Measurements from ENCODE around the gene LEP.

DNA sequence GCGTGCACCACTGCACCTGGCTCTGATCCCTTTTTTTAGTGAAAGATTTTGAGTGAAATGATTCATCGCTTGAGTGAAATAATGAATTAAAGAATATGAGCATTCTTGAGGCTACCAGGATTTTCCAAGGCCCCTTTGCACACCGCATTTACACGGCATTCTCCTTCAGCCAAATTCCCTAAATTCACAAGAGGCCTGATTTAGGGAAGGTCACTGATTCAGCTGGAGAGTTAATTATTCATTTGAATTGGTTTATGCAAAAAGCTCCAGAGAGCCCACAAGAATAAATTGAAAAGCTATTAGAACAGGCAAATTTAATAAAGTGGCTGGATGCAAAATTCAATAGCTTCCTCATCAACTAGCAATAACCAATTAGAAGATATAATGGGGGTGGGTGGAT is 46.5 kb downstream of the LEP start:
- TF ChIP-seq NR2F2 (IDR thresholded peaks at IDR 0.05), result no peak
- no peak for TF ChIP-seq HNF4A (conservative IDR thresholded peaks at IDR 0.05)
- no peak for TF ChIP-seq SP1 (IDR thresholded peaks at IDR 0.05)
- TF ChIP-seq, protein P1, sequence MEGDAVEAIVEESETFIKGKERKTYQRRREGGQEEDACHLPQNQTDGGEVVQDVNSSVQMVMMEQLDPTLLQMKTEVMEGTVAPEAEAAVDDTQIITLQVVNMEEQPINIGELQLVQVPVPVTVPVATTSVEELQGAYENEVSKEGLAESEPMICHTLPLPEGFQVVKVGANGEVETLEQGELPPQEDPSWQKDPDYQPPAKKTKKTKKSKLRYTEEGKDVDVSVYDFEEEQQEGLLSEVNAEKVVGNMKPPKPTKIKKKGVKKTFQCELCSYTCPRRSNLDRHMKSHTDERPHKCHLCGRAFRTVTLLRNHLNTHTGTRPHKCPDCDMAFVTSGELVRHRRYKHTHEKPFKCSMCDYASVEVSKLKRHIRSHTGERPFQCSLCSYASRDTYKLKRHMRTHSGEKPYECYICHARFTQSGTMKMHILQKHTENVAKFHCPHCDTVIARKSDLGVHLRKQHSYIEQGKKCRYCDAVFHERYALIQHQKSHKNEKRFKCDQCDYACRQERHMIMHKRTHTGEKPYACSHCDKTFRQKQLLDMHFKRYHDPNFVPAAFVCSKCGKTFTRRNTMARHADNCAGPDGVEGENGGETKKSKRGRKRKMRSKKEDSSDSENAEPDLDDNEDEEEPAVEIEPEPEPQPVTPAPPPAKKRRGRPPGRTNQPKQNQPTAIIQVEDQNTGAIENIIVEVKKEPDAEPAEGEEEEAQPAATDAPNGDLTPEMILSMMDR (IDR thresholded peaks at IDR 0.05; ENCODE audit: low read depth, low read length, missing input control), result no peak
- TF ChIP-seq YY1 (IDR thresholded peaks at IDR 0.05), result no peak
- no peak for TF ChIP-seq TAF1 (conservative IDR thresholded peaks at IDR 0.05)
- no peak for TF ChIP-seq EGR1 (IDR thresholded peaks at IDR 0.05; ENCODE audit: low read depth in 2 of 2)
- TF ChIP-seq JUND (IDR thresholded peaks at IDR 0.05), result no peak
- TF ChIP-seq RAD21 (IDR thresholded peaks at IDR 0.05), result no peak
- TF ChIP-seq, protein P2, sequence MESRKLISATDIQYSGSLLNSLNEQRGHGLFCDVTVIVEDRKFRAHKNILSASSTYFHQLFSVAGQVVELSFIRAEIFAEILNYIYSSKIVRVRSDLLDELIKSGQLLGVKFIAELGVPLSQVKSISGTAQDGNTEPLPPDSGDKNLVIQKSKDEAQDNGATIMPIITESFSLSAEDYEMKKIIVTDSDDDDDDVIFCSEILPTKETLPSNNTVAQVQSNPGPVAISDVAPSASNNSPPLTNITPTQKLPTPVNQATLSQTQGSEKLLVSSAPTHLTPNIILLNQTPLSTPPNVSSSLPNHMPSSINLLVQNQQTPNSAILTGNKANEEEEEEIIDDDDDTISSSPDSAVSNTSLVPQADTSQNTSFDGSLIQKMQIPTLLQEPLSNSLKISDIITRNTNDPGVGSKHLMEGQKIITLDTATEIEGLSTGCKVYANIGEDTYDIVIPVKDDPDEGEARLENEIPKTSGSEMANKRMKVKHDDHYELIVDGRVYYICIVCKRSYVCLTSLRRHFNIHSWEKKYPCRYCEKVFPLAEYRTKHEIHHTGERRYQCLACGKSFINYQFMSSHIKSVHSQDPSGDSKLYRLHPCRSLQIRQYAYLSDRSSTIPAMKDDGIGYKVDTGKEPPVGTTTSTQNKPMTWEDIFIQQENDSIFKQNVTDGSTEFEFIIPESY (IDR thresholded peaks at IDR 0.05), result no peak
- TF ChIP-seq, protein P3, sequence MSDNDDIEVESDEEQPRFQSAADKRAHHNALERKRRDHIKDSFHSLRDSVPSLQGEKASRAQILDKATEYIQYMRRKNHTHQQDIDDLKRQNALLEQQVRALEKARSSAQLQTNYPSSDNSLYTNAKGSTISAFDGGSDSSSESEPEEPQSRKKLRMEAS (IDR thresholded peaks at IDR 0.05), result no peak
- TF ChIP-seq, protein P4, sequence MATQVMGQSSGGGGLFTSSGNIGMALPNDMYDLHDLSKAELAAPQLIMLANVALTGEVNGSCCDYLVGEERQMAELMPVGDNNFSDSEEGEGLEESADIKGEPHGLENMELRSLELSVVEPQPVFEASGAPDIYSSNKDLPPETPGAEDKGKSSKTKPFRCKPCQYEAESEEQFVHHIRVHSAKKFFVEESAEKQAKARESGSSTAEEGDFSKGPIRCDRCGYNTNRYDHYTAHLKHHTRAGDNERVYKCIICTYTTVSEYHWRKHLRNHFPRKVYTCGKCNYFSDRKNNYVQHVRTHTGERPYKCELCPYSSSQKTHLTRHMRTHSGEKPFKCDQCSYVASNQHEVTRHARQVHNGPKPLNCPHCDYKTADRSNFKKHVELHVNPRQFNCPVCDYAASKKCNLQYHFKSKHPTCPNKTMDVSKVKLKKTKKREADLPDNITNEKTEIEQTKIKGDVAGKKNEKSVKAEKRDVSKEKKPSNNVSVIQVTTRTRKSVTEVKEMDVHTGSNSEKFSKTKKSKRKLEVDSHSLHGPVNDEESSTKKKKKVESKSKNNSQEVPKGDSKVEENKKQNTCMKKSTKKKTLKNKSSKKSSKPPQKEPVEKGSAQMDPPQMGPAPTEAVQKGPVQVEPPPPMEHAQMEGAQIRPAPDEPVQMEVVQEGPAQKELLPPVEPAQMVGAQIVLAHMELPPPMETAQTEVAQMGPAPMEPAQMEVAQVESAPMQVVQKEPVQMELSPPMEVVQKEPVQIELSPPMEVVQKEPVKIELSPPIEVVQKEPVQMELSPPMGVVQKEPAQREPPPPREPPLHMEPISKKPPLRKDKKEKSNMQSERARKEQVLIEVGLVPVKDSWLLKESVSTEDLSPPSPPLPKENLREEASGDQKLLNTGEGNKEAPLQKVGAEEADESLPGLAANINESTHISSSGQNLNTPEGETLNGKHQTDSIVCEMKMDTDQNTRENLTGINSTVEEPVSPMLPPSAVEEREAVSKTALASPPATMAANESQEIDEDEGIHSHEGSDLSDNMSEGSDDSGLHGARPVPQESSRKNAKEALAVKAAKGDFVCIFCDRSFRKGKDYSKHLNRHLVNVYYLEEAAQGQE (IDR thresholded peaks at IDR 0.05), result no peak

Measured in liver (tissue), 3 donors.